Breast epithelium (tissue), 4 donors: ENCODE data around the gene CDKN2AIP. TPM values are rescaled to one million over a fixed set of nuclear protein-coding genes. Genes with fewer than 3 reads are reported as not detected.

Source experiments
- DNase-seq, 2 donors: peaks; one replicate each; pipeline ENCODE4 v3.0.0-alpha.2; 2019; ENCODE audit warnings: low spot score in 2 of 2
- H3K27ac ChIP-seq, 2 donors: fragments of 200-600 bp; sonication (generic) in 1 of 2; one replicate each; pipeline ENCODE4 v1.5.1; 2016 to 2019; ENCODE audit warnings: mild to moderate bottlenecking in 1 of 2
- H3K27me3 ChIP-seq, 2 donors: fragments of 200-600 bp; sonication (generic) in 1 of 2; one replicate each; pipeline versions ENCODE4 v1.5.1 to v1.6.0; 2017 to 2019; ENCODE audit warnings: control low read depth in 1 of 2, mild to moderate bottlenecking in 1 of 2
- H3K36me3 ChIP-seq: fragments of 200-600 bp; one replicate; pipeline ENCODE4 v1.5.1; 2019
- H3K4me1 ChIP-seq, 2 donors: fragments of 200-600 bp; sonication (generic); one replicate each; pipeline ENCODE4 v1.5.1; 2016 to 2019; ENCODE audit warnings: control low read depth in 1 of 2
- H3K4me3 ChIP-seq, 3 donors: fragments of 200-600 bp; sonication (generic); 1 replicate in 2 of 3; 2 replicates in 1 of 3; pipeline ENCODE4 v1.5.1; 2016 to 2019; ENCODE audit warnings: mild to moderate bottlenecking in 3 of 3, moderate library complexity in 2 of 3
- H3K9me3 ChIP-seq, 2 donors: fragments of 200-600 bp; sonication (generic) in 1 of 2; one replicate each; pipeline ENCODE4 v1.5.1; 2016 to 2019; ENCODE audit warnings: control low read depth in 1 of 2
- POLR2A ChIP-seq: fragments of 450-650 bp; IDR thresholded peaks from one replicate; pipeline ENCODE4 v1.6.1; 2016; ENCODE audit warnings: antibody characterized with exemption, mild to moderate bottlenecking, moderate library complexity
- POLR2AphosphoS5 ChIP-seq, 3 donors: sonication (generic); formaldehyde crosslinking; IDR thresholded peaks; one replicate each; pipeline ENCODE4 v1.6.1; 2017; ENCODE audit warnings: antibody characterized with exemption in 3 of 3
- intact Hi-C: fragments of 100-400 bp; cut with DNase I; formaldehyde crosslinking; loops from one replicate; pipeline ENCODE4 v1.15.1; 2023; ENCODE audit warnings: low total_unique reads
- total RNA-seq, 3 donors: library from RNA; depleted of rRNA; stranded (reverse); fragments of >200 nt; gene quantifications; one replicate each; pipeline ENCODE4 v1.1.0, GENCODE V29; 2016
- TF ChIP-seq, protein P1 (sequence below), 3 donors: fragments of 450-650 bp; IDR thresholded peaks; one replicate each; pipeline ENCODE4 v1.5.1; 2016 to 2017; ENCODE audit warnings: antibody characterized with exemption in 3 of 3, mild to moderate bottlenecking in 3 of 3, moderate library complexity in 3 of 3

Gene CDKN2AIP
- total RNA-seq, 3 donors from 2014 or later = 22.2 to 37.3 (median 23.3) TPM

- intact Hi-C loops = no loop called here
- Histone ChIP-seq H3K36me3 (no peaks in the 10 kb centered on the region), H3K4me3 (no peak overlapping the region), H3K27ac (no peak overlapping the region), H3K9me3 (no peaks in the 10 kb centered on the region), H3K27me3 (no peaks in the 10 kb centered on the region), H3K4me1 (no peaks in the 10 kb centered on the region)
- no peak for DNase-seq
- TF ChIP-seq POLR2A = no peak
- no peak for TF ChIP-seq POLR2AphosphoS5 (IDR thresholded peaks at IDR 0.05)
- TF ChIP-seq, protein P1, sequence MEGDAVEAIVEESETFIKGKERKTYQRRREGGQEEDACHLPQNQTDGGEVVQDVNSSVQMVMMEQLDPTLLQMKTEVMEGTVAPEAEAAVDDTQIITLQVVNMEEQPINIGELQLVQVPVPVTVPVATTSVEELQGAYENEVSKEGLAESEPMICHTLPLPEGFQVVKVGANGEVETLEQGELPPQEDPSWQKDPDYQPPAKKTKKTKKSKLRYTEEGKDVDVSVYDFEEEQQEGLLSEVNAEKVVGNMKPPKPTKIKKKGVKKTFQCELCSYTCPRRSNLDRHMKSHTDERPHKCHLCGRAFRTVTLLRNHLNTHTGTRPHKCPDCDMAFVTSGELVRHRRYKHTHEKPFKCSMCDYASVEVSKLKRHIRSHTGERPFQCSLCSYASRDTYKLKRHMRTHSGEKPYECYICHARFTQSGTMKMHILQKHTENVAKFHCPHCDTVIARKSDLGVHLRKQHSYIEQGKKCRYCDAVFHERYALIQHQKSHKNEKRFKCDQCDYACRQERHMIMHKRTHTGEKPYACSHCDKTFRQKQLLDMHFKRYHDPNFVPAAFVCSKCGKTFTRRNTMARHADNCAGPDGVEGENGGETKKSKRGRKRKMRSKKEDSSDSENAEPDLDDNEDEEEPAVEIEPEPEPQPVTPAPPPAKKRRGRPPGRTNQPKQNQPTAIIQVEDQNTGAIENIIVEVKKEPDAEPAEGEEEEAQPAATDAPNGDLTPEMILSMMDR (IDR thresholded peaks at IDR 0.05) = no peak
Measured at GRCh38 chr4:183434264-183434663, 10.2 kb upstream of the CDKN2AIP start.

DNA sequence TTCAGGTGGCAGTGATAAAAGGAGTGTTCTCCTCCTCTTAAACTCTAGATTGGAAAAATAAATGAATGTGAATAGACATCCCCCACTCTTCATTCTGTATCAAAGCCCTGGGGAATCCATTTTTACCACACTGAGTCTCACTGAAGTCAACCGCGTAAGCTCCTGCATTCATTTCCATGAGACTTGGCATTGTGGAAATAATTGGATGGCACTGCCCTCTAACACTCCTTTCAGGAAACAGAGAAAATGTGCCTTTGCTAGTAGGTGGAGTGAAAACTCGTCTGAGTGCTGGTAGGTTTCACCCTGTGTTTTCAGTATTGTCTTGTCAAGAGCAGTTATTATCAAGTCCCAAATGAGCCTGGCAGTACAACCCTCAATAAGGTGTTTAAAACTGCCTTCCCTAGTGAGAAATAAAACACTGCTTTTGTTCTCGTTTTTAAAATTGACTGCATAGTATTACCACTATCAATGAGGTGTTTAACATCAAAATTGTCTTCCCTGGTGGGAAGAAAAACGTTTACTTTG, 9.7 kb upstream of the CDKN2AIP start:
- DNase-seq = no peak
- intact Hi-C loops = no loop called here
- H3K4me1 ChIP-seq = no peaks in the 10 kb centered on the region
- no peak for TF ChIP-seq POLR2AphosphoS5 (IDR thresholded peaks at IDR 0.05)
- no peak for TF ChIP-seq POLR2A
- TF ChIP-seq, protein P1 (IDR thresholded peaks at IDR 0.05) = no peak
- no peaks in the 10 kb centered on the region for H3K36me3 ChIP-seq
- no peak overlapping the region for H3K4me3 ChIP-seq
- H3K27me3 ChIP-seq = no peaks in the 10 kb centered on the region
- H3K27ac ChIP-seq = no peak overlapping the region
- H3K9me3 ChIP-seq = no peaks in the 10 kb centered on the region

DNA sequence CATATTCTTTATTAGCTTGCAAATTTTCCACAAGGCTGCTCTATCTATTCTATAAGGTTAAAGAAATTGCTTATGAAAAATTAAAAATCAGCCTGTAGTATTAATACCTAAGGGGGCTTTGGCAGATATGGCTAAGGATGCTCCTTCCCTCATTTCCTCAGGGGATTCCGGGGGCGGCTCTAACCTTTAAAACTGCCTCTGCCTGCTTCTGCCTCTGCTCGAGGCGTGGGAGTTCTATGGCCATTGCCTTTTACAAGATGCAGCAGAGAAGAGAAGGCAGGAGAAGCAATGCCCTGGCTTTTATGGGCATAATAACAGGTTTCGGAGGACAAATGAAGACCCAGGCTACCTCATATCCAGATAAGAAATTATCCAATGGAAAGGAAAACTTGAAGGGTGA, 8.6 kb upstream of the CDKN2AIP start:
- Histone ChIP-seq H3K4me3 (no peak overlapping the region), H3K27ac (no peak overlapping the region)
- intact Hi-C loops = no loop called here

DNA sequence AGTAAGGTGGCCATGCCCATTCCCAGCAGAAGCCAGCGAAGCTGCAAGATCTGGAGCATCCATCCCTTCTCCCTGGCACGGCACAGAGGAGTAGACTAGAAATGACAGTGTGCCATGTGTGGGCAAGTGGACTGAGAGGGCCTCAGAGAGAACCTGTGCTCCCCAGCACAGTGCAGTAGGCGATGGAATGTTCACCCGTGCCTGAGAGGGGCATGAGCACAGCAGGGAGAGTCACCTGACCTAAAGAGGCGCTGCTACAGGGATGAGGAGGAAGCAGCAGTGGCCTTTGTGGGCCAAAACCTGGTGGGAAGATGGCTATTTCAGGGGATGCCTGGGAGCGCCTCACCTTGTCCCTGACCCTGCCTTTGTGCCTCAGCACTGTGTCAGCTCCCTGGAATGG, 8.0 kb upstream of the CDKN2AIP start:
- no peak for DNase-seq
- Histone ChIP-seq H3K36me3 (no peaks in the 10 kb centered on the region), H3K9me3 (no peaks in the 10 kb centered on the region), H3K4me1 (no peaks in the 10 kb centered on the region), H3K27ac (no peak overlapping the region), H3K27me3 (no peaks in the 10 kb centered on the region), H3K4me3 (no peak overlapping the region)
- intact Hi-C loops = no loop called here
- TF ChIP-seq, protein P1 (IDR thresholded peaks at IDR 0.05) = no peak
- TF ChIP-seq POLR2A (no peak), POLR2AphosphoS5 (IDR thresholded peaks at IDR 0.05) (no peak)

More for the DNA sequence above, 8.6 kb upstream of the CDKN2AIP start:
- TF ChIP-seq POLR2AphosphoS5 (IDR thresholded peaks at IDR 0.05) (no peak), POLR2A (no peak)
- TF ChIP-seq, protein P1 (IDR thresholded peaks at IDR 0.05) = no peak
- Histone ChIP-seq H3K9me3 (no peaks in the 10 kb centered on the region), H3K36me3 (no peaks in the 10 kb centered on the region), H3K4me1 (no peaks in the 10 kb centered on the region), H3K27me3 (no peaks in the 10 kb centered on the region)
- no peak for DNase-seq

DNA sequence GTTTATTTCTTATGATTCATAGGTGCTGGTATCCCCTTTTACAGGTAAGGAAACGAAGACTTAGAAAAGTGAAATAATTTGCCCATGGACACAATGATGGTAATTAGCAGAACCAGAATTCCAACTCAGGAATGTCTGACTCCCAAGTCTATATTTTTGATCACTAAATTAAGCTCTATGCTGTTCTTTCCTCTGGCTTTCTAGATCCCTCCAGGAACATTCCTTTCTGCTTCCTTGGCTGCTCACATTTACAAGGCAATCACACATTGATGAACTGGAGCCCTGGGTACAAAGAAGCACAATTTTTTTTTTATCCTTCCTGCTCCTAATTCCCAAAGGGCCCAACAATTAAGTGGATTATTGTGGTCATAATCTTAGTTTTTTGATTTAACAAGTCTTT, 7.0 kb upstream of the CDKN2AIP start:
- no peak for TF ChIP-seq POLR2AphosphoS5 (IDR thresholded peaks at IDR 0.05)
- TF ChIP-seq POLR2A = no peak
- TF ChIP-seq, protein P1 (IDR thresholded peaks at IDR 0.05) = no peak
- Histone ChIP-seq H3K36me3 (no peaks in the 10 kb centered on the region), H3K4me3 (no peak overlapping the region), H3K27me3 (no peaks in the 10 kb centered on the region), H3K9me3 (no peaks in the 10 kb centered on the region), H3K4me1 (no peaks in the 10 kb centered on the region), H3K27ac (no peak overlapping the region)
- intact Hi-C loops = no loop called here
- no peak for DNase-seq
